ENCODE data around the gene BNC2.
"Not testable (repeated sequence)": the region's sequence is repeated elsewhere in the genome, so short reads cannot be mapped to it uniquely, and the experiment has no call there.

BNC2 gene

GRCh38 chr9:16870596-16871335, at the start of gene BNC2:
Gene BNC2 (minus strand): TSS chr9:16870670. CDS start chr9:16870648, 22 bp downstream.
- DNase-seq: no peak

GRCh38 chr9:16918920-16919319, 48.5 kb upstream of the BNC2 start:
- DNase-seq: no peak

- no peak for DNase-seq
Measured at GRCh38 chr9:16915126-16915831, 44.8 kb upstream of the BNC2 start.

GRCh38 chr9:16912197-16912596, 41.7 kb upstream of the BNC2 start:
- no peak for DNase-seq

- not testable (repeated sequence) for DNase-seq
Measured at GRCh38 chr9:16908206-16908605, 37.7 kb upstream of the BNC2 start.

- no peak for DNase-seq
Measured at GRCh38 chr9:16904655-16905054, 34.2 kb upstream of the BNC2 start.

GRCh38 chr9:16901590-16901989, 31.1 kb upstream of the BNC2 start:
- no peak for DNase-seq

GRCh38 chr9:16899606-16900005, 29.1 kb upstream of the BNC2 start:
- DNase-seq: no peak

GRCh38 chr9:16898464-16898863, 28.0 kb upstream of the BNC2 start:
- no peak for DNase-seq

- DNase-seq: no peak
Measured at GRCh38 chr9:16888594-16888993, 18.1 kb upstream of the BNC2 start.

- no peak for DNase-seq
Measured at GRCh38 chr9:16885931-16886330, 15.5 kb upstream of the BNC2 start.

- no peak for DNase-seq
Measured at GRCh38 chr9:16884952-16885513, 14.6 kb upstream of the BNC2 start.

GRCh38 chr9:16884373-16884772, 13.9 kb upstream of the BNC2 start:
- DNase-seq: no peak

GRCh38 chr9:16883586-16883985, 13.1 kb upstream of the BNC2 start:
- DNase-seq: no peak

- not testable (repeated sequence) for DNase-seq
Measured at GRCh38 chr9:16882440-16882839, 12.0 kb upstream of the BNC2 start.

GRCh38 chr9:16879416-16879815, 8.9 kb upstream of the BNC2 start:
- DNase-seq: peak; percentile 4

GRCh38 chr9:16877256-16877655, 6.8 kb upstream of the BNC2 start:
- no peak for DNase-seq

GRCh38 chr9:16873126-16873802, 2.8 kb upstream of the BNC2 start:
- DNase-seq: no peak

GRCh38 chr9:16871336-16872151, 1.1 kb upstream of the BNC2 start:
- peak; percentile 5 for DNase-seq

- DNase-seq: no peak
Measured at GRCh38 chr9:16869882-16870595, 431 bp downstream of the BNC2 start.

GRCh38 chr9:16869131-16869881, 1.2 kb downstream of the BNC2 start:
- no peak for DNase-seq
